GM12891 (cell line): ENCODE data around the gene MKNK2.
A peak's percentile ranks its signal among the peaks of the same experiment; 100 is the strongest.

Experiments used
- DNase-seq: peaks from one replicate; pipeline ENCODE4 v3.0.0; 2011; ENCODE audit warnings: low spot score; ENCODE audit not compliant: insufficient read length
- FAIRE-seq: peaks from 2 replicates; lab custom pipeline; 2011; peaks lifted over from hg19 to GRCh38; lab: Jason Lieb, UNC
- PAX5 ChIP-seq: IDR thresholded peaks from 2 replicates; pipeline ENCODE4 v1.6.1; 2011; ENCODE audit warnings: low read length, moderate library complexity, mild to moderate bottlenecking; ENCODE audit not compliant: insufficient read depth, severe bottlenecking
- POLR2A ChIP-seq: IDR thresholded peaks from 2 replicates; pipeline ENCODE4 v1.6.1; 2011; ENCODE audit warnings: low read depth, low read length, control low read depth
- POLR2AphosphoS5 ChIP-seq: IDR thresholded peaks from 2 replicates; pipeline ENCODE4 v1.6.1; 2011; ENCODE audit warnings: low read depth, low read length, control low read depth
- POU2F2 ChIP-seq: IDR thresholded peaks from 2 replicates; pipeline ENCODE4 v1.6.1; 2011; ENCODE audit warnings: low read depth, mild to moderate bottlenecking, control low read depth, low read length, moderate library complexity
- SPI1 ChIP-seq: IDR thresholded peaks from 2 replicates; pipeline ENCODE4 v1.6.1; 2011; ENCODE audit warnings: low read depth, low read length, control low read depth
- TAF1 ChIP-seq: IDR thresholded peaks from 2 replicates; pipeline ENCODE4 v1.6.1; 2011; ENCODE audit warnings: low read depth, low read length, control low read depth

Gene MKNK2

DNA sequence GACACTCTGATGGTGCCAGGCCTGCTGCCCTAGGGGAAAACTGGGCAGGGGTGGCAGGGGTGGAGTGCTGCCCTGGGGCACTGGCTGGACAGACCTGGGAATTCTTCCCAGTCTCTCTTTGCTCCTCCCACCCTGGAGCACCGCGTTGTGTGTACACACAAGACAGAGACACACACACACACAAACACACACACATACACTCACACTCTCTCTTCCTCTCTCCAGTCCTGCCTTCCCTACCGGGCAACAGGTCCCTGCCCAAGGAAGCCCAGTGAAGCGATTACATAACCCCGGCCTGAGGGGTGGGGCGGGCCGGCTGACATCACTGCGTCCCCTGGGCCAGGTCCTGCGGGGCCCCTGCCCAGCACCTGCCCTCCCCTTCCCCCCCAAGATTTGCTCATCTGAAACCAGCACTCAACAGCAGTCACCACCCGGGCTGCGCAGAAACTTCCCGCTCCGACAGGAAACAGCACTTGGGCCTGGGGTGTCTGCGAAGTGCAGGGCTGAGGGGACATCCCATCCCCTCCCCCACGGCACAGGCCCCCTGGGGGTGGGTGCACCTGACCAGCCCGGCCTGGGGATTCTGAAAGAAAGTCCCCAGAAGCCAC is 1.2 kb downstream of the MKNK2 start:
- DNase-seq = no peak
- peak; percentile 49; the same call in 1 of the 2 replicates for TF ChIP-seq POLR2A
- 0 out of 2 replicates have a peak, but pooled peaks have one; percentile 50 for TF ChIP-seq TAF1
- no peak for TF ChIP-seq POU2F2
- peak; percentile 49 for TF ChIP-seq SPI1
- 0 out of 2 replicates have a peak, but pooled peaks have one; percentile 26 for TF ChIP-seq POLR2AphosphoS5
- no peak for TF ChIP-seq PAX5
- FAIRE-seq = peak; percentile 94

DNA sequence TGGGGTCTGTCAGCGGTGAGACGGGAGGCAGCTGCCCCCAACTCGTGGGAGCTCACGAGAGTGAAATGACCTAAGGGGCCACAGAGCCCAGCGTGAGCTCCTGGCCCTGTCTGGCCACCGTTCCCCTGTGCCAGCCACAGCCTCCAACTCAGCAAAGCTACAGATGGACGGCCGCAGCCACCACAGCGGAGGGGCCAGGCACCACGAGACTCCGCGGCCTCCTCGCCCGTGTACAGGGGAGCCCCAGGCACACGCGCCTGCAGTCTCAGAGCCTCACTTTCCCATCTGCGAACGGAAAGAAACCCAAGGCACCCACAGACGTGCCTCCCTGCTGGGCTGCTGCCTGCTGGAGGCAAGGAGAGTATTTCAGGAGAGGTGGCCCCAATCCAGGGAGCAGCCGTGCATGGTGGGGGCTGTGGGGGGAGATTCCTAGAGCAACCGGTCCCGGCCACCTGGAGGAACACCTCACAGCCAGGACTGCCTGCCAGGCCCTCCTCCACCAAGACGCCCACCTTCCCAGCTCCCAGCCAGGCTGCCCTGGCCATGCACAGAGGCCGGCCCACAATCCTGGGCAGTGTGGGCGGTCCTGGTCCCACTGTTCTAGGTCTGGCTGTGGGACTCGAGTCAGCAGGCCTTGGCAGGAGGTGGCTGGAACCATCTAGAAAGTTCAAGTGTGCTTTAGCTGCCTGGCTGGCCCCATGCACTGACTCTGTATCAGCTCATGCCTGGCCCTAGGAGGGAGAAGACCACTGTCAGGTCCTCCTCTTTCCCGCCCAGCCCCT is 1.9 kb downstream of the MKNK2 start:
- FAIRE-seq (no peak), DNase-seq (no peak)
- no peak for TF ChIP-seq SPI1
- TF ChIP-seq POLR2AphosphoS5 = no peak
- no peak for TF ChIP-seq TAF1
- TF ChIP-seq PAX5 = no peak
- no peak for TF ChIP-seq POLR2A
- TF ChIP-seq POU2F2 = no peak

DNA sequence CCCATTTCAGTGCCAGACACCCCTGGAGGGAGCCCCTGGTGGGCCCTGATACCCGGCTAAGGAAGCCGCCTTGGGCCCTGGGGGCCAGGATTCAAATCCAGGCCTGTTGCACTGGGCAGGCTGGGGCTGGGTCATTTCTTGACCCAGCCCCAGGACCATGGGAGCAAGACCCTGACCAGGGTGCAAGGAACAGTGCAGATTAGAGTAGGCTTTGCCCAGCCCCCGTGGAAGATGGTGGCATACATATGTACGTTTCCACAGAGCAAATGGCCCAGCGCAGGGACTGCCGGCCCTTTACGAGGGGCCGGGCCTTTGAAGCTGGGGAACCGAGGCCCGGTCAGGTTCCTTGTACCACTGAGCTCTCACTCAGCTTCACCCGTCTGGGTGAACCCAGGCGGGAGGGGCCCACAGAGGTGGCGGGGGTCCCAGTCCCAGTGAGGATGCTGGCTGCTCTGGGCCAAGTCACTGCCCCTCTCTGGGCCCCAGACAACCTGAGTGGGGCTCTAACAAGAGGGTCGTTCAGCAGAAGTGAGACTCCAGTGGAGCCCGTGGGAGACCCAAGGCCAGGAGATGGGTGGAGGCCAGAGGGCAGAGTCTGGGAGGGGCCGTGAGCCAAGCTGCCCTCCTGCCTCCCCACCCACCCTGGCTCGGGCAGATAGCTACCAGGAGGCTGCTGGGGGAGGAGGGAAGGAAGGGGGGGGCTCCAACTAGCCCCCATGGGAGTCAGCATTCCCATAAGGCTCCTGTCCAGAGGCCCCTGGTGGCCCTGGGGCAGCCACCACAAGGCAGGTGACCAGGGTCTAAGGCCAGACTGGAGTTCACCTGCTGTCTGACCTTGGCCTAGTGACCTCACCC is 2.7 kb downstream of the MKNK2 start:
- FAIRE-seq (no peak), DNase-seq (no peak)
- TF ChIP-seq POLR2A (no peak; the same call in 1 of the 2 replicates), POU2F2 (no peak), SPI1 (no peak), POLR2AphosphoS5 (no peak), TAF1 (no peak), PAX5 (no peak)

DNA sequence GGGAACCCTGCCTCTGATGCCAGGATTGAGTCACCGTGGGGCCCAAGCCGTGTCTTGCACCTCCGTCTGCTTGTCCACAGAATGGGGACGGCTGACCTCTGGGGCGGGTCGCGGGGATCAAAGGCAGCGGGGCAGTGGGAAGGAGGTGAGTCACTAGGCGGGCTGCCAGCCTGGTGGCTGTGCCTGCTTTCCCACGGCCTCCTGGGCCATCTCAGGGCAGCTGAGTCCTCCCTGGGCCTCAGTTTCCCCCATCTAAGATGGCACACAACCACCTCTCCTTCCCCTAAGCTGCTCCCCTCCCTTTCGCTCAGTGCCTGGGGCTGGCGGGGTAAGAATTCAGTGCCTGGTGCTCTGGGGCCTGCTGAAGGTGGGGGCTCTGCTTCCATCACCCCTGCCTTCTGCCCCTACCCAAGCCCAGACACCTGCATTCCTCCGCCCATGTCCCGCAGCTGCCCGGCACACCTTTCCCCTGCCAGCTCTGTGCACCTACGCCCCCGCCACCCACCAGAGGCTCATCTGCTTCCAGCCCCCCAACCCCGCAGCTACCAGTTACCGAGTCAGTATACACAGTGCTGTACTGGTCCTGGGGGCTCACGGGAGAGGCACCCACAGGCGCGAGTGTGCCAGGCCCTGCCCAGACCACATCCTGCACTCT is 3.5 kb downstream of the MKNK2 start:
- TF ChIP-seq SPI1 = no peak
- TF ChIP-seq PAX5 = no peak
- no peak for TF ChIP-seq POLR2AphosphoS5
- no peak for TF ChIP-seq TAF1
- TF ChIP-seq POU2F2 = no peak
- TF ChIP-seq POLR2A = no peak
- no peak for FAIRE-seq
- no peak for DNase-seq

DNA sequence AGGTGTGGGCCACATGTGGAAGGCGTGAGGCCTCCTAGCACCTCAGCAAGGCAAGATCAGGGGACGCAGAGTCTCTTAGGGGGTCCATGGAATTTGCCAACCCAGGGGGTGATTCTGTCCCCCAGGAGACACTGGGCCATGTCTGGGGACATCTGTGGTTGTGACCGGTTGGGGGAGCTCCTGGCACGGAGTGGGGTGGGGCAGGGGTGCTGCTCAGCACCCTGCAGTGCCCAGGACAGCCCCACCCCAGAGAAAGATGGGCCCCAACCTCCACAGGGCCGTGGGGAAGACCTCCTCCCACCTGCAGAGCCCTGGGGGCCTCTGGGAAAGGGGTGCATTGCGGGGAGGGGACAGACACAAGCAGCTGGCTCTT is 4.0 kb downstream of the MKNK2 start:
- no peak for TF ChIP-seq POLR2AphosphoS5
- no peak for TF ChIP-seq SPI1
- no peak for TF ChIP-seq POLR2A
- TF ChIP-seq PAX5 = no peak
- TF ChIP-seq TAF1 = no peak
- TF ChIP-seq POU2F2 = no peak
- FAIRE-seq = no peak
- no peak for DNase-seq

DNA sequence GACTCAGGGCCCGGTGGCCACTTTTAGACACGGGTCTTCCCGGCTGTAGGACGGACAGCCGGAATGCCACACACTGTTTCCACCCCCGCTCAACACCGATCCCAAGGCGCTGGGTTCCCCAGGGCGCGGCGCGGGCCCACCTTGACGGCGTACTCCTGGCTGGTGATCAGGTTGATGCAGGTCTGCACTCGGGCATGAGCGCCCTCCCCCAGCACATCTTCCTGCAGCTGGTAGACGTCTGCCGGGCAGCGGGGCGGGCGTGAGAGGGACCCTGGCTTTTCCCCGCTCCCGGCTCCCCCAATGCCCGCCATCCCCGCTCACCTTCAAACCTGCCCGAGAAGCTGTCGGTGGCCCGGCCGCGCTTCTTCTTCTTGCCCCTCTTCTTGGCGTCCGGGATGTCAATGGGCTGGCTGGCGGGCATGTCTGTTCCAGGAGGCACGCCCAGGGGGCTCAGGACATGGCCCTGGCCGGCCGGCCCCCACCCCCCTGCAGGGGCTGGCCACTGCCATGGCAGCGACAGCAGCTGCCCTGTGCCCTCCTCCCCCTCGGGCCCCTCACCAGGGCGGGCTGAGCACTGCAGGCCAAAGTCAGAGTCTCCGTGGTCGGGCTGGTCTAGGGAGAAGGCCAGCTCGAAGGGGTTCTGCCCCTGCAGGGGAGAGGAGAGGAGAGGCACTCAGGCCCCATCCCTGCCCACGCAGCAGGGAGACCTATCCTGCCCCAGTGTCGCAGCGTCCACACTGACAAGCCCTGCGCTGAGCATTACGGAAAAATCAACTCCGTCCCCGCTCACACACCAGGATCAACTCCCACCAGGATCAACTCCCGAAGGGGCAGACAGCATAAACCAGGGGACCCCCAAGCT is 4.8 kb downstream of the MKNK2 start:
- no peak for TF ChIP-seq TAF1
- TF ChIP-seq POLR2AphosphoS5 = no peak
- no peak for TF ChIP-seq POU2F2
- no peak; the same call in 1 of the 2 replicates for TF ChIP-seq POLR2A
- no peak for TF ChIP-seq SPI1
- no peak for TF ChIP-seq PAX5
- DNase-seq = no peak
- no peak for FAIRE-seq

DNA sequence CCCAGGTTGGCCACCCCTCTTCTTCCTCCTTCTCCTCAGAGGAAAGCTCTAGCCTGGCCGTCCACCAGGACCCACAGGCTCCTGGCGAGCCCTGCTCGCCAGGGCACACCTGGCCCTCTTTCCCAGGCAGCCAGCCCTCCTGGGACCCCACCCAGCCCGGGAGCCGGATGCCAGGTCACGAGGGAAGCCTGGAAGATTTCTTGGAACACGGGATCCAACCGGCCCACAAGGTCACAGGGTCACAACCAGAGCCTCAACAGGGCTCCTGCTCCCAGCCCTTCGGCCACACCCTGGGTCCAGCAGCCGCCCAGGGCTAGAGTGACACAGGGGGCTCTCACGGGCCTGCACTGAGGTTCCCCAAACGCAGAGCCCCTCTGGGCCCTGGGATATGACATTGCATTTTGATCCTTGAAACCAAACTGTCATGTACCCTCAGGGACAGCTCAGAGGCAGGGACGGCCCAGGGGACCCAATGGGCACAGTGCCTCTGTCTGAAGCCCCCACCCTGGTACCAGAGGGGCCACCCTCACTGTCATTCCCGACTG is 5.5 kb downstream of the MKNK2 start:
- DNase-seq = no peak
- no peak for FAIRE-seq

DNA sequence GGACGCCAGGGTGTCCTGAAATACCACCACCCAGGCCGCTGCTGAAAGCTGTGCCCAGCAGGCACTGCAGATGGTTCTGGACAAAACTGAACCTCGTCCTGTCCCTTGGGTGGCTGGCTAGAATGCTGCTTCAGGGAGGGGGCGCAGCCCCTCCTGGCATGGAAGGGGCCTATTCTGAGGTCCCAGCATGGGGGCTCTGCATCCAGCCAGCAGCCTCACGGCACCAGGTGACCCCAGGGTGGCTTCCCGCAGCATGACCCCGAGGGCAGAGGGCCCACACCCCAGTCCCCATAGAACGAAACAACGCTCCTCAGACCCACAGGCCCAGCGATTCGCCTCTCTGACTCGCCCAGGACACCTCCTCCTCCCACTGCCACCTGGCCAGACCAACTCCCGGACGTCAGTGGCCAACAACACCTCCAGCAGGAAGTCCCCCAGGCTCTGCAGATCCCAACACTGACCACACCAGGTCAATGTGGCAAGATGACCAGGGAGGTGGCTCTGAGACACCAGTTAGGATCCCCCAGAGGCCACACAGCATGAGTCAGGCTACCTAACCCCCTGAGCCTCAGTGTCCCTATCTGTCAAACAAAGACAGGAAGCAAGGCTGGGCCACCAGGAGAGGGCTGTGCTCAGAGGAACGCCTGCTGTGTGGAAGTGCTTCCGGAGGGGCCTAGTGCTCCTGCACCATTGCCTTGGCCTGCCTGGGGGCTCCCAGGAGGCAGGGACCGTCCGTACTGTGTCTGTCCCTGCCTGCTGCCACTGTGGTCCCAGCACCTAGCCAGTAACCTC is 6.1 kb downstream of the MKNK2 start:
- DNase-seq = no peak
- no peak for TF ChIP-seq POU2F2
- TF ChIP-seq TAF1 = no peak
- no peak; the same call in 1 of the 2 replicates for TF ChIP-seq POLR2A
- no peak for TF ChIP-seq SPI1
- no peak for TF ChIP-seq POLR2AphosphoS5
- TF ChIP-seq PAX5 = no peak
- peak; percentile 31 for FAIRE-seq

More for the DNA sequence above, 5.5 kb downstream of the MKNK2 start:
- no peak for TF ChIP-seq POLR2A
- no peak for TF ChIP-seq PAX5
